Fibroblast of villous mesenchyme (primary cell): ENCODE results near the gene MAK. TPM values are rescaled to one million over a fixed set of nuclear protein-coding genes. Genes with fewer than 3 reads are reported as not detected.
"Not testable (repeated sequence)": the region's sequence is repeated elsewhere in the genome, so short reads cannot be mapped to it uniquely, and the experiment has no call there.

Experiments used
- DNase-seq: peaks from one replicate; pipeline ENCODE4 v3.0.0-alpha.2; 2010; ENCODE audit warnings: low read depth
- H3K4me3 ChIP-seq: 2 replicates; pipeline ENCODE4 v1.5.1; 2011; ENCODE audit warnings: low read depth, mild to moderate bottlenecking, low read length
- total RNA-seq: library from RNA; depleted of rRNA; stranded (reverse); fragments of >200 nt; gene quantifications from 2 replicates; pipeline ENCODE4 v1.2.3, GENCODE V29; 2012
- TF ChIP-seq, protein P1 (sequence below): IDR thresholded peaks from 2 replicates; pipeline ENCODE4 v1.5.1; 2012; ENCODE audit warnings: low read depth, mild to moderate bottlenecking, low read length; ENCODE audit not compliant: insufficient read depth

Gene MAK
- total RNA-seq, 1 donor, result not detected

GRCh38 chr6:10862361-10862760 lies 24.0 kb upstream of the MAK start:
- no peak for DNase-seq
- no peak overlapping the region for H3K4me3 ChIP-seq
- TF ChIP-seq, protein P1, sequence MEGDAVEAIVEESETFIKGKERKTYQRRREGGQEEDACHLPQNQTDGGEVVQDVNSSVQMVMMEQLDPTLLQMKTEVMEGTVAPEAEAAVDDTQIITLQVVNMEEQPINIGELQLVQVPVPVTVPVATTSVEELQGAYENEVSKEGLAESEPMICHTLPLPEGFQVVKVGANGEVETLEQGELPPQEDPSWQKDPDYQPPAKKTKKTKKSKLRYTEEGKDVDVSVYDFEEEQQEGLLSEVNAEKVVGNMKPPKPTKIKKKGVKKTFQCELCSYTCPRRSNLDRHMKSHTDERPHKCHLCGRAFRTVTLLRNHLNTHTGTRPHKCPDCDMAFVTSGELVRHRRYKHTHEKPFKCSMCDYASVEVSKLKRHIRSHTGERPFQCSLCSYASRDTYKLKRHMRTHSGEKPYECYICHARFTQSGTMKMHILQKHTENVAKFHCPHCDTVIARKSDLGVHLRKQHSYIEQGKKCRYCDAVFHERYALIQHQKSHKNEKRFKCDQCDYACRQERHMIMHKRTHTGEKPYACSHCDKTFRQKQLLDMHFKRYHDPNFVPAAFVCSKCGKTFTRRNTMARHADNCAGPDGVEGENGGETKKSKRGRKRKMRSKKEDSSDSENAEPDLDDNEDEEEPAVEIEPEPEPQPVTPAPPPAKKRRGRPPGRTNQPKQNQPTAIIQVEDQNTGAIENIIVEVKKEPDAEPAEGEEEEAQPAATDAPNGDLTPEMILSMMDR, result no peak

DNA sequence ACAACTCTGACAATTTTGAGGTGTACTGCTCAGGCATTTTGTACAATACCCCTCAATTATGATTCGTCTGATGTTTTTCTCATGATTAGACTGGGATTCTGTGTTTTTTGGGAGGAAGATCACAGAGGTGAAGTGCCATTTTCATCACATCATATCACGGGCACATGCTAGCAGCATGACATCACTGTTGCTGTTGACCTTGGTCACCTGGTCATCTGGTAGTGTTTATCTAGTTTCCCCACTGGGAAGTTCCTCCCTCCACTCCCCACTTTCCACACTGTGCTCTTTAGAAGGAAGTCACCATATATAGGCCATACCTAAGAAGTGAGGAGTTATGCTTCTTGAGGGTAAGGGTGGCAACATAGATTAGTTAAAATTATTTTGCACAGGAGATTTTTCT lies 22.7 kb upstream of the MAK start:
- TF ChIP-seq, protein P1, result no peak
- DNase-seq, result no peak
- H3K4me3 ChIP-seq, result no peak overlapping the region

GRCh38 chr6:10857259-10857658 lies 18.9 kb upstream of the MAK start:
- H3K4me3 ChIP-seq, result no peak overlapping the region
- no peak for DNase-seq
- TF ChIP-seq, protein P1, result no peak

DNA sequence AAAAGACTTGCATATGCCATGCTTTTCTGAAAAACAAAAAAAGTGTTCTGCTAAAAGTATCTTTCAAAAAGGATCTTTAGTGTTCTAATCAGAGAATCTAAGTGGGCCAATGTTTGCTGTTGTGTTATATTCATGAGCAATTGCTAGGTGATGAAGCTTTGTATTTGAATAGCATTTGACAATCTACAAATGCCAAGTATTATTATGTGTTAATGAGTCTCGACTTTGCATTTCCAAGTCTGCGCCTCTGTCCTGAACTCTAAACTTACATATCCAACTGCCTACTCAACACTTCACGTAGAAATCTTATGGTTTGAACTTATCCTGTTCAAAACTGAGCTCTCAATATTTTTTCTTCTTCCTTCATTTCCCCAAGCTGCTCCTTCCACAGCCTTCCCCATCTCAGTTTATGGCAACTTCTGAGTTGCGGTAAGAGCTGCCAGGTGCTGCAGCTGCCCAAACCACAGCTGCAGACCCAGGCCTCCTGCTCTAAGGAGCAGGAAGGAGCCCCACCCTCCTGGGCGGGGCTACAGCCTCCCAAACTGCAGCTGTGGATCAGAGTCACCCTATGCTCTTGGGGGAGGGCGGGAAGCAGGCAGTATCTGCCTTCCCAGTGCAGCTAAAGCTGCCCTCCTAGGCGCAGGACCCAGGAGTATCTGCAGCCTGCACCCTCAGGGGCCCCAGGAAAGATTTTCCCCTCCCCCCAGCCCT lies 16.7 kb upstream of the MAK start:
- DNase-seq, result no peak
- TF ChIP-seq, protein P1, result no peak
- no peak overlapping the region for H3K4me3 ChIP-seq

- not testable (repeated sequence) for H3K4me3 ChIP-seq, DNase-seq
Measured at GRCh38 chr6:10853849-10854300, 15.5 kb upstream of the MAK start.

- TF ChIP-seq, protein P1, result no peak
- DNase-seq, result no peak
- no peak overlapping the region for H3K4me3 ChIP-seq
Measured at GRCh38 chr6:10852361-10852960, 14.1 kb upstream of the MAK start.

GRCh38 chr6:10850728-10851127 lies 12.4 kb upstream of the MAK start:
- TF ChIP-seq, protein P1, result no peak
- DNase-seq, result no peak
- H3K4me3 ChIP-seq, result no peak overlapping the region
